PC-3 (cell line): ENCODE results near the gene HOPX. TPM values are rescaled to one million over a fixed set of nuclear protein-coding genes. Genes with fewer than 3 reads are reported as not detected.
"Not testable (repeated sequence)": the region's sequence is repeated elsewhere in the genome, so short reads cannot be mapped to it uniquely, and the experiment has no call there.

Source experiments
- ATAC-seq: fragments of 200-7000 bp; cut with Tn5 transposase; 2 replicates; pipeline ENCODE4 v1.9.1; 2020; ENCODE audit warnings: mild to moderate bottlenecking, moderate library complexity
- BruUV-seq: library from RNA; stranded (reverse); fragments of 400-500 nt; replicated peaks from 2 replicates; lab custom pipeline; 2021; lab: Mats Ljungman, UMichigan
- CTCF ChIA-PET: fragments of 300-600 bp; sonication (Branson Sonifier 250); formaldehyde crosslinking; loops from one replicate; lab custom pipeline; 2022; ENCODE audit warnings: antibody characterized with exemption; lab: Charles Lee
- POLR2A ChIA-PET: fragments of 300-600 bp; sonication (Branson Sonifier 250); formaldehyde crosslinking; loops from one replicate; lab custom pipeline; 2022; ENCODE audit warnings: antibody characterized with exemption; ENCODE audit not compliant: unreplicated experiment; lab: Charles Lee
- DNase-seq: peaks from one replicate; pipeline ENCODE4 v3.0.0-alpha.2; 2015
- H2AFZ ChIP-seq: fragments of 300-600 bp; sonication (generic); 2 replicates; pipeline ENCODE4 v1.6.0; 2016; ENCODE audit warnings: antibody characterized with exemption, low read length
- H3F3A ChIP-seq: fragments of 300-600 bp; sonication (generic); one replicate; pipeline ENCODE4 v1.6.0; 2017; ENCODE audit warnings: antibody characterized with exemption, low read length, control low read depth, mild to moderate bottlenecking; ENCODE audit not compliant: unreplicated experiment
- H3K27ac ChIP-seq: fragments of 300-600 bp; sonication (generic); 2 replicates; pipeline ENCODE4 v1.5.1; 2016; ENCODE audit warnings: mild to moderate bottlenecking, low read length
- H3K27me3 ChIP-seq: fragments of 300-600 bp; sonication (generic); 2 replicates; pipeline ENCODE4 v1.6.1; 2016; ENCODE audit warnings: low read length, mixed read lengths
- H3K36me3 ChIP-seq: fragments of 300-600 bp; sonication (generic); 2 replicates; pipeline ENCODE4 v1.6.1; 2016; ENCODE audit warnings: low read depth, mixed run types, low read length, mixed read lengths
- H3K4me1 ChIP-seq: fragments of 300-600 bp; sonication (generic); 2 replicates; pipeline ENCODE4 v1.5.1; 2016; ENCODE audit warnings: low read length; ENCODE audit not compliant: insufficient read depth
- H3K4me2 ChIP-seq: fragments of 300-600 bp; sonication (generic); 2 replicates; pipeline ENCODE4 v1.6.0; 2016; ENCODE audit warnings: low read length
- H3K4me3 ChIP-seq: fragments of 300-600 bp; sonication (generic); 2 replicates; pipeline ENCODE4 v1.5.1; 2016; ENCODE audit warnings: mild to moderate bottlenecking, low read length, mixed read lengths
- H3K79me2 ChIP-seq: fragments of 300-600 bp; sonication (generic); 2 replicates; pipeline ENCODE4 v1.6.1; 2017; ENCODE audit warnings: low read length, mixed read lengths
- H3K9ac ChIP-seq: fragments of 300-600 bp; sonication (generic); 2 replicates; pipeline ENCODE4 v1.6.0; 2016; ENCODE audit warnings: mild to moderate bottlenecking, low read length
- H3K9me2 ChIP-seq: fragments of 300-600 bp; sonication (generic); replicated peaks from 2 replicates; pipeline ENCODE4 v1.6.1; 2016; ENCODE audit warnings: mixed run types, low read length, mixed read lengths
- H3K9me3 ChIP-seq: fragments of 300-600 bp; sonication (generic); 2 replicates; pipeline ENCODE4 v1.6.1; 2016; ENCODE audit warnings: low read length, mixed read lengths
- H4K20me1 ChIP-seq: fragments of 300-600 bp; sonication (generic); 2 replicates; pipeline ENCODE4 v1.6.1; 2016; ENCODE audit warnings: low read length, mixed read lengths
- CTCF ChIP-seq: fragments of 300-600 bp; sonication (generic); conservative IDR thresholded peaks from 2 replicates; pipeline ENCODE4 v1.5.1; 2017; ENCODE audit warnings: antibody characterized with exemption, low read depth, mild to moderate bottlenecking, low read length
- EZH2 ChIP-seq: fragments of 300-600 bp; sonication (generic); IDR thresholded peaks from one replicate; pipeline ENCODE4 v1.6.1; 2017; ENCODE audit warnings: antibody characterized with exemption, mild to moderate bottlenecking, low read length; ENCODE audit not compliant: unreplicated experiment
- EZH2phosphoT487 ChIP-seq: fragments of 300-600 bp; sonication (generic); IDR thresholded peaks from 2 replicates; pipeline ENCODE4 v1.6.1; 2018; ENCODE audit warnings: mild to moderate bottlenecking, antibody characterized with exemption, low read length, borderline replicate concordance
- intact Hi-C: fragments of 100-400 bp; cut with micrococcal nuclease; formaldehyde crosslinking; loops from 2 replicates; pipeline ENCODE4 v1.9.0; 2023
- total RNA-seq: library from RNA; depleted of rRNA; stranded (reverse); fragments of >200 nt; gene quantifications from 2 replicates; pipeline ENCODE4 v1.2.3, GENCODE V29; 2014

HOPX gene
- total RNA-seq, 1 experiment from 2014 or later: 0.87 TPM

GRCh38 chr4:56612282-56612681, 68.8 kb downstream of the HOPX start:
- ChIA-PET CTCF (no interaction called here), POLR2A (no interaction called here)
- TF ChIP-seq CTCF (no peak), EZH2phosphoT487 (no peak), EZH2 (no peak)
- ATAC-seq (no peak), DNase-seq (no peak)
- Histone ChIP-seq H3F3A (no peaks in the 10 kb centered on the region), H3K4me3 (no peak overlapping the region), H3K4me1 (no peaks in the 10 kb centered on the region), H3K9me3 (no peaks in the 10 kb centered on the region), H2AFZ (no peak overlapping the region), H3K9me2 (no peaks in the 10 kb centered on the region), H3K4me2 (no peak overlapping the region), H3K27me3 (no peaks in the 10 kb centered on the region), H3K79me2 (no peaks in the 10 kb centered on the region), H4K20me1 (no peaks in the 10 kb centered on the region), H3K9ac (no peak overlapping the region), H3K36me3 (no peaks in the 10 kb centered on the region), H3K27ac (no peak overlapping the region)
- intact Hi-C loops: no loop called here
- BruUV-seq: no TSS peak

DNA sequence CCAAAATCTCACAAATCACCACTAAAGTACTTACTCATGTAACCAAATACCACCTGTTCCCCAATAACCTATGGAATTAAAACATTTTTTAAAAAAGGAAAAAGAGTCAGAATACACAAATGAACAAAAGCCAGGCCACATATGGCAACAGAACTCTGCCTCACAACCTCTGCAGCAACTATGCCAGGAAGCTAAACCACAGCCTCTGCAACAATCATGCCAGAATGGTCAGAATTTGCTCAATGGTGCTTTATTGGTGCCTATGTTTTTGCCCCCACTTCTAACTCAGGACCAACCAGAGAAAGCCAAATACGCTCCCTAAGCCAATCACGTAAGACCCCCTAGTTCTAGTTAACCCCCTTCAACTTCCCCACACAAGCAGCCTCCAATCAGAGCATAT, 69.6 kb downstream of the HOPX start:
- Histone ChIP-seq H3K4me1 (no peaks in the 10 kb centered on the region), H4K20me1 (no peaks in the 10 kb centered on the region), H3F3A (no peaks in the 10 kb centered on the region), H3K79me2 (no peaks in the 10 kb centered on the region), H2AFZ (no peak overlapping the region), H3K9ac (no peak overlapping the region), H3K4me3 (no peak overlapping the region), H3K4me2 (no peak overlapping the region), H3K27ac (no peak overlapping the region), H3K36me3 (no peaks in the 10 kb centered on the region), H3K9me2 (no peaks in the 10 kb centered on the region), H3K27me3 (no peaks in the 10 kb centered on the region), H3K9me3 (no peaks in the 10 kb centered on the region)
- POLR2A ChIA-PET: no interaction called here
- DNase-seq: no peak
- CTCF ChIA-PET: no interaction called here
- intact Hi-C loops: no loop called here
- no TSS peak for BruUV-seq
- no peak for ATAC-seq
- TF ChIP-seq CTCF (no peak), EZH2 (no peak), EZH2phosphoT487 (no peak)

GRCh38 chr4:56610170-56610569, 70.9 kb downstream of the HOPX start:
- H3K9me3 ChIP-seq, H2AFZ ChIP-seq, DNase-seq, H3K79me2 ChIP-seq, H3K27ac ChIP-seq, H3F3A ChIP-seq, CTCF ChIA-PET, BruUV-seq, H3K9ac ChIP-seq, H3K4me3 ChIP-seq, H3K4me2 ChIP-seq, H3K27me3 ChIP-seq, H4K20me1 ChIP-seq, intact Hi-C loops, H3K9me2 ChIP-seq, H3K4me1 ChIP-seq, H3K36me3 ChIP-seq, ATAC-seq, POLR2A ChIA-PET: not testable (repeated sequence)
